ENCODE measurements around the gene FAIM2.

Gene FAIM2

GRCh38 chr12:49824895-49825294 is 78.8 kb downstream of the FAIM2 start:
- DNase-seq (ENCODE audit: low read depth in 2 of 2) = no peak

GRCh38 chr12:49824416-49824815 is 79.3 kb downstream of the FAIM2 start:
- DNase-seq (ENCODE audit: low read depth in 2 of 2) = no peak

- no peak for DNase-seq (ENCODE audit: low read depth in 2 of 2)
Observed at GRCh38 chr12:49823951-49824350, 79.7 kb downstream of the FAIM2 start.

- DNase-seq (ENCODE audit: low read depth in 2 of 2) = no peak
Observed at GRCh38 chr12:49823350-49823749, 80.3 kb downstream of the FAIM2 start.

- no peak for DNase-seq (ENCODE audit: low read depth in 2 of 2)
Observed at GRCh38 chr12:49821373-49822287, 82.1 kb downstream of the FAIM2 start.

- no peak for DNase-seq (ENCODE audit: low read depth in 2 of 2)
Observed at GRCh38 chr12:49819786-49820185, 83.9 kb downstream of the FAIM2 start.

- no peak for DNase-seq (ENCODE audit: low read depth in 2 of 2)
Observed at GRCh38 chr12:49818241-49818895, 85.3 kb downstream of the FAIM2 start.
